GM12874 (cell line): ENCODE data around the gene PDCD7.

Experiments
- TF ChIP-seq, protein P1 (sequence below): IDR thresholded peaks from 2 replicates; pipeline ENCODE4 v1.5.1; 2011; ENCODE audit warnings: low read depth, mild to moderate bottlenecking, control low read depth, low read length, moderate library complexity; ENCODE audit not compliant: insufficient read depth

PDCD7 gene

DNA sequence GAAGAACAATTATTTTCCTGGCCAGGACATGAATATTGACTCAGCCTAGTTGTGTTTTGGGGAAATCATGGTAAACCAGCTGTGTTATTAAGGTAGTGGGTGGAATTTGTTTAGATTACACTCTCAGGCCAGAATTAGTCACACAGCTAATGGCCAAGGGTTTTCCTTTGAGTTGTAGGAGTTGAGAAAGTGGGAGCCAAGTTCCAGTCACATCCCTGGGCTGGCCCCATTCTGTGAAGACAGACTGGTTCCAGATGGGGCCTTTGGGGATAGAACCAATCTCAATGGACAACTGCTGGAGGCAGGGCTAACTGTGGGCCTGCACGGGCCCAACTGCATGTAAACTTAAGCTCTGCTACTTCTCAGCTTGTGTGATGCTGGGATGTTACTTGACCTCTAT lies 64.4 kb downstream of the PDCD7 start:
- TF ChIP-seq, protein P1, sequence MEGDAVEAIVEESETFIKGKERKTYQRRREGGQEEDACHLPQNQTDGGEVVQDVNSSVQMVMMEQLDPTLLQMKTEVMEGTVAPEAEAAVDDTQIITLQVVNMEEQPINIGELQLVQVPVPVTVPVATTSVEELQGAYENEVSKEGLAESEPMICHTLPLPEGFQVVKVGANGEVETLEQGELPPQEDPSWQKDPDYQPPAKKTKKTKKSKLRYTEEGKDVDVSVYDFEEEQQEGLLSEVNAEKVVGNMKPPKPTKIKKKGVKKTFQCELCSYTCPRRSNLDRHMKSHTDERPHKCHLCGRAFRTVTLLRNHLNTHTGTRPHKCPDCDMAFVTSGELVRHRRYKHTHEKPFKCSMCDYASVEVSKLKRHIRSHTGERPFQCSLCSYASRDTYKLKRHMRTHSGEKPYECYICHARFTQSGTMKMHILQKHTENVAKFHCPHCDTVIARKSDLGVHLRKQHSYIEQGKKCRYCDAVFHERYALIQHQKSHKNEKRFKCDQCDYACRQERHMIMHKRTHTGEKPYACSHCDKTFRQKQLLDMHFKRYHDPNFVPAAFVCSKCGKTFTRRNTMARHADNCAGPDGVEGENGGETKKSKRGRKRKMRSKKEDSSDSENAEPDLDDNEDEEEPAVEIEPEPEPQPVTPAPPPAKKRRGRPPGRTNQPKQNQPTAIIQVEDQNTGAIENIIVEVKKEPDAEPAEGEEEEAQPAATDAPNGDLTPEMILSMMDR, result no peak

DNA sequence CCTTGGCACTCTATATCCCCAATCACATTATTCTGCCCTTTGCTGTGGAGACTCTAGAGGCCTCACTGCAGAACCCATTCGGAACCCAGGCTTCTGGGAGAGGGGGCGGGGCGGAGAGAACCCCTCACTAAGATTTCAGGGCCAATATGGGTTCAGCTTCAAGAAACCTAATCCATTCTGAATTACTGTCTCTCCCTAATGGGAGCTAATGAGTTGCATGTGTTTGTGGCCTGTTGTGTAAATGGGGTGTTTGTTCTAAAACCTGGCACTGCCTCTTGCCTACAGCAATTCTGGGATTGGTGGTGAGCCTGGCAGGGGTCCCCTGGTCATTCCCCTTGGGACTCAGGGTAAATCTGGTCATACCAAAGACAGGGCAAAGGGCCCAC lies 65.2 kb downstream of the PDCD7 start:
- TF ChIP-seq, protein P1, result no peak

DNA sequence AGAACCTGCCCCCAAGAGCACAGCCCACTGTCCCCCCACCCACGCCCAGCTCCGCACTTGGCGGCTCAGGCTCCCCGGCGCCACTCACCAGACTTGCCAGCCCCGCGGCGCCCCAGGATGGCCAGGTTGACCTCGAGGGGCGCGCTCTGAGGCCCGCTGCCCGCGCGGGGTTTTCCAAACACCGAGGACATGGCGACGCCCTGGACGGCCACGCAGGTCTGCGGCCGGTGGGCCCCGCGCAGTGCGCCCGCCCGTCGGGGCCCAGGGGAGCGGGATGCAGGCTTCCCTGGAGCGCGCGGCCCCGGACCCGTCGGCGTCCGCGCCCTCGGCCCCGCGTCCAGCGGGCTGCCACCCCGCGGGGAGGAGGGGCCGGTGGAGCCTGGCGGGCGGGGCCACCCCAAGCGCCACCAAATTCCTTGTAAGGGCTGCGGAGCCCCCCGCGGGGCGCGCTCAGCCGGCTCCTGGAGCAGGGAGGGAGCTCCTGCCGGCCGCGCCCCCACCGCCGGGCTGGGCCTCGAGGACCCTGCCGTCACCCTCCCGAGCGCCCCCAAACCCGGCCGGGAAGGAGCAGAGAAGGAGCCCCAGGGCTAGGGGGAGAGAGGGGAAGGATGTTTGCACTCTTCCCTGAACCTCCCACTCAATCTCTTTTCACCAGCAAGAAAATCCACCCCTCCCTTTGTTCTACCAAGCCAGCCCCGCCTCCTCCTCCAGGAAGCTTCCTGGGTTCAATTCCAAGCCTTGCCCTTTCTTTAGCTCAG lies 65.8 kb downstream of the PDCD7 start, which contains the start of gene RASL12:
Gene RASL12 (minus strand): TSS at position 347 of the 758 bp plus-strand sequence. CDS start 156 bp downstream, at position 191.
- TF ChIP-seq, protein P1, result no peak
